Dermis blood vessel endothelial cell (primary cell): Measurements from ENCODE around the gene FAM199X. TPM values are rescaled to one million over a fixed set of nuclear protein-coding genes. Genes with fewer than 3 reads are reported as not detected.
"Not testable (repeated sequence)": the region's sequence is repeated elsewhere in the genome, so short reads cannot be mapped to it uniquely, and the experiment has no call there.

Source experiments
- DNase-seq: peaks from one replicate; pipeline ENCODE4 v3.0.0; 2010
- total RNA-seq: library from RNA; depleted of rRNA; stranded (reverse); fragments of >200 nt; gene quantifications from 2 replicates; pipeline ENCODE4 v1.2.3, GENCODE V29; 2014

Gene FAM199X
- total RNA-seq, 1 donor from 2014 or later: 27.4 TPM

- peak; percentile 3 for DNase-seq
Observed at GRCh38 chrX:104193485-104193884, 27.2 kb downstream of the FAM199X start.

GRCh38 chrX:104195013-104195412, 28.8 kb downstream of the FAM199X start:
- DNase-seq: no peak

GRCh38 chrX:104195489-104196084, 29.3 kb downstream of the FAM199X start:
- peak; percentile 52 for DNase-seq

GRCh38 chrX:104205548-104205947, 39.3 kb downstream of the FAM199X start:
- DNase-seq: no peak

GRCh38 chrX:104211187-104211586, 44.9 kb downstream of the FAM199X start:
- DNase-seq: no peak

- not testable (repeated sequence) for DNase-seq
Observed at GRCh38 chrX:104230060-104230459, 63.8 kb downstream of the FAM199X start.

Other genes starting within 250 kb of the FAM199X start
- 2.8 and 6.5 TPM in 2 replicates for gene TMSB15B, start 203.8 kb upstream of the FAM199X start, total RNA-seq
- not detected in 2 replicates for gene H2BW1, start 152.7 kb upstream of the FAM199X start, total RNA-seq
- gene H2BW2, start 126.5 kb upstream of the FAM199X start, total RNA-seq: not detected in 2 replicates
- gene TMSB15C, start 90.2 kb upstream of the FAM199X start, total RNA-seq: 2.3 and 4.3 TPM in 2 replicates
- gene ZCCHC18, start 53.9 kb upstream of the FAM199X start, total RNA-seq: 1.1 and 1.4 TPM in 2 replicates
- gene SLC25A53, start 9.4 kb upstream of the FAM199X start, total RNA-seq: 5.3 and 10.7 TPM in 2 replicates
- not detected in 2 replicates for gene ESX1, start 88.5 kb downstream of the FAM199X start, total RNA-seq